ENCODE measurements around the gene FRMD4A. TPM values are rescaled to one million over a fixed set of nuclear protein-coding genes. Genes with fewer than 3 reads are reported as not detected.

The FRMD4A gene
- total RNA-seq, 1 experiment from 2014 or later, result 7.1 TPM

GRCh38 chr10:13928451-13928850 is 402.3 kb downstream of the FRMD4A start:
- H3K9me2 ChIP-seq (replicated peaks; ENCODE audit: low read length), result no peaks in the 10 kb centered on the region
- no peak overlapping the region for H3K4me3 ChIP-seq (ENCODE audit: low read length)
- TF ChIP-seq CTCF (conservative IDR thresholded peaks at IDR 0.05; ENCODE audit: low read depth, low read length) (no peak), EZH2 (IDR thresholded peaks at IDR 0.05; ENCODE audit: low read length, unreplicated experiment) (no peak), EZH2phosphoT487 (IDR thresholded peaks at IDR 0.05; ENCODE audit: borderline replicate concordance, low read length) (no peak)
- no peaks in the 10 kb centered on the region for H4K20me1 ChIP-seq (ENCODE audit: low read length)
- H3K4me2 ChIP-seq (ENCODE audit: low read length), result no peak overlapping the region
- H2AFZ ChIP-seq (ENCODE audit: low read length), result no peak overlapping the region
- H3F3A ChIP-seq (ENCODE audit: low read length, unreplicated experiment), result peaks cover 4% of the 10 kb centered on the region
- intact Hi-C loops (cut with micrococcal nuclease), result no loop called here
- no peaks in the 10 kb centered on the region for H3K36me3 ChIP-seq (ENCODE audit: low read depth, low read length)
- no peaks in the 10 kb centered on the region for H3K79me2 ChIP-seq (ENCODE audit: low read length)
- no peak overlapping the region for H3K9ac ChIP-seq (ENCODE audit: low read length)
- ChIA-PET POLR2A (ENCODE audit: unreplicated experiment) (no interaction called here), CTCF (no interaction called here)
- H3K4me1 ChIP-seq (ENCODE audit: insufficient read depth, low read length), result peaks cover 12% of the 10 kb centered on the region
- BruUV-seq (replicated peaks), result no TSS peak
- DNase-seq (no peak), ATAC-seq (no peak)
- H3K9me3 ChIP-seq (ENCODE audit: low read length), result no peaks in the 10 kb centered on the region
- no peak overlapping the region for H3K27ac ChIP-seq (ENCODE audit: low read length)
- no peaks in the 10 kb centered on the region for H3K27me3 ChIP-seq (ENCODE audit: low read length)

GRCh38 chr10:13925971-13926780 is 404.5 kb downstream of the FRMD4A start:
- POLR2A ChIA-PET (ENCODE audit: unreplicated experiment), result no interaction called here
- Histone ChIP-seq H3K27me3 (ENCODE audit: low read length) (no peaks in the 10 kb centered on the region), H3K4me2 (ENCODE audit: low read length) (no peak overlapping the region), H3K27ac (ENCODE audit: low read length) (no peak overlapping the region), H3K9me3 (ENCODE audit: low read length) (no peaks in the 10 kb centered on the region), H3K4me1 (ENCODE audit: insufficient read depth, low read length) (peaks cover 14% of the 10 kb centered on the region), H3K4me3 (ENCODE audit: low read length) (no peak overlapping the region), H3K79me2 (ENCODE audit: low read length) (no peaks in the 10 kb centered on the region), H3K9me2 (replicated peaks; ENCODE audit: low read length) (no peaks in the 10 kb centered on the region), H3K36me3 (ENCODE audit: low read depth, low read length) (no peaks in the 10 kb centered on the region), H2AFZ (ENCODE audit: low read length) (no peak overlapping the region), H3F3A (ENCODE audit: low read length, unreplicated experiment) (peaks cover 4% of the 10 kb centered on the region), H3K9ac (ENCODE audit: low read length) (no peak overlapping the region), H4K20me1 (ENCODE audit: low read length) (no peaks in the 10 kb centered on the region)
- TF ChIP-seq EZH2 (IDR thresholded peaks at IDR 0.05; ENCODE audit: low read length, unreplicated experiment) (no peak), CTCF (conservative IDR thresholded peaks at IDR 0.05; ENCODE audit: low read depth, low read length) (no peak), EZH2phosphoT487 (IDR thresholded peaks at IDR 0.05; ENCODE audit: borderline replicate concordance, low read length) (no peak)
- DNase-seq (no peak), ATAC-seq (no peak)
- intact Hi-C loops (cut with micrococcal nuclease), result no loop called here
- BruUV-seq (replicated peaks), result no TSS peak
- CTCF ChIA-PET, result no interaction called here

GRCh38 chr10:13924040-13924725 is 406.5 kb downstream of the FRMD4A start:
- TF ChIP-seq CTCF (conservative IDR thresholded peaks at IDR 0.05; ENCODE audit: low read depth, low read length) (no peak), EZH2 (IDR thresholded peaks at IDR 0.05; ENCODE audit: low read length, unreplicated experiment) (no peak), EZH2phosphoT487 (IDR thresholded peaks at IDR 0.05; ENCODE audit: borderline replicate concordance, low read length) (no peak)
- Histone ChIP-seq H3K4me3 (ENCODE audit: low read length) (no peak overlapping the region), H3K4me1 (ENCODE audit: insufficient read depth, low read length) (peaks cover 14% of the 10 kb centered on the region), H3F3A (ENCODE audit: low read length, unreplicated experiment) (peaks cover 4% of the 10 kb centered on the region), H3K36me3 (ENCODE audit: low read depth, low read length) (no peaks in the 10 kb centered on the region), H3K9me2 (replicated peaks; ENCODE audit: low read length) (no peaks in the 10 kb centered on the region), H3K4me2 (ENCODE audit: low read length) (peak overlapping the region; percentile 37; the same call in 1 of the 2 replicates), H3K9ac (ENCODE audit: low read length) (no peak overlapping the region; the same call in 1 of the 2 replicates), H2AFZ (ENCODE audit: low read length) (peak overlapping the region; percentile 50), H3K27me3 (ENCODE audit: low read length) (no peaks in the 10 kb centered on the region), H3K79me2 (ENCODE audit: low read length) (no peaks in the 10 kb centered on the region), H3K9me3 (ENCODE audit: low read length) (no peaks in the 10 kb centered on the region), H3K27ac (ENCODE audit: low read length) (peak overlapping the region; percentile 74), H4K20me1 (ENCODE audit: low read length) (no peaks in the 10 kb centered on the region)
- BruUV-seq (replicated peaks), result no TSS peak
- intact Hi-C loops (cut with micrococcal nuclease), result no loop called here
- CTCF ChIA-PET, result no interaction called here
- POLR2A ChIA-PET (ENCODE audit: unreplicated experiment), result no interaction called here
- ATAC-seq (peak; percentile 90), DNase-seq (peak; percentile 68)
